WTC11 (cell line): Measurements from ENCODE around the gene MTM1. TPM values are rescaled to one million over a fixed set of nuclear protein-coding genes. Genes with fewer than 3 reads are reported as not detected.

Experiments used
- ATAC-seq: fragments of 200-7000 bp; cut with Tn5 transposase; 2 replicates; pipeline ENCODE4 v1.10.0; 2021; ENCODE audit warnings: mild to moderate bottlenecking, moderate library complexity
- CTCF ChIA-PET: fragments of 300-600 bp; sonication (Branson Sonifier 250); formaldehyde crosslinking; loops from one replicate; lab custom pipeline; 2021; ENCODE audit warnings: antibody characterized with exemption; lab: Charles Lee
- POLR2A ChIA-PET: fragments of 350-600 bp; sonication (Branson Sonifier 250); formaldehyde crosslinking; loops from one replicate; lab custom pipeline; 2021; ENCODE audit warnings: antibody characterized with exemption; lab: Charles Lee
- DNase-seq: peaks from one replicate; pipeline ENCODE4 v3.0.0; 2021; ENCODE audit warnings: low spot score
- H3K27ac Mint-ChIP-seq: 2 replicates; pipeline ENCODE4 v1.8.0; 2021; ENCODE audit warnings: mixed read lengths
- H3K27me3 Mint-ChIP-seq: 2 replicates; pipeline ENCODE4 v1.8.0; 2021; ENCODE audit warnings: low read depth, mild to moderate bottlenecking, moderate library complexity, mixed read lengths
- H3K36me3 Mint-ChIP-seq: 2 replicates; pipeline ENCODE4 v1.8.0; 2021; ENCODE audit warnings: mixed read lengths
- H3K4me1 Mint-ChIP-seq: 2 replicates; pipeline ENCODE4 v1.8.0; 2022; ENCODE audit warnings: mixed read lengths
- H3K4me3 Mint-ChIP-seq: 2 replicates; pipeline ENCODE4 v1.8.0; 2021; ENCODE audit warnings: mild to moderate bottlenecking, moderate library complexity, mixed read lengths
- H3K9me3 Mint-ChIP-seq: 2 replicates; pipeline ENCODE4 v1.8.0; 2021; ENCODE audit warnings: mixed read lengths
- ATF1 ChIP-seq: sonication (generic); formaldehyde crosslinking; IDR thresholded peaks from 2 replicates; pipeline ENCODE4 v1.8.1; 2023; ENCODE audit warnings: mild to moderate bottlenecking, moderate library complexity, missing genetic modification reagents
- CBFB ChIP-seq: sonication (generic); formaldehyde crosslinking; IDR thresholded peaks from 2 replicates; pipeline ENCODE4 v1.8.1; 2022; ENCODE audit warnings: mild to moderate bottlenecking, low read depth, missing genetic modification reagents
- CREB1 ChIP-seq: sonication (generic); formaldehyde crosslinking; IDR thresholded peaks from 2 replicates; pipeline ENCODE4 v1.8.0; 2023; ENCODE audit warnings: mild to moderate bottlenecking, missing genetic modification reagents
- FOXJ3 ChIP-seq: sonication (generic); formaldehyde crosslinking; IDR thresholded peaks from 2 replicates; pipeline ENCODE4 v1.9.0; 2021; ENCODE audit warnings: missing genetic modification reagents, mild to moderate bottlenecking, borderline replicate concordance
- FOXK1 ChIP-seq: sonication (generic); formaldehyde crosslinking; IDR thresholded peaks from 2 replicates; pipeline ENCODE4 v1.8.0; 2022; ENCODE audit warnings: mild to moderate bottlenecking, moderate library complexity, missing genetic modification reagents
- GRHL2 ChIP-seq: fragments of 250-450 bp; sonication (Bioruptor Pico); IDR thresholded peaks from 2 replicates; pipeline ENCODE4 v1.8.0; 2022; ENCODE audit warnings: mild to moderate bottlenecking, moderate library complexity; ENCODE audit not compliant: insufficient replicate concordance, severe bottlenecking
- GTF2I ChIP-seq: fragments of 250-450 bp; sonication (Bioruptor Pico); conservative IDR thresholded peaks from 2 replicates; pipeline ENCODE4 v1.4.0; 2021; ENCODE audit warnings: mild to moderate bottlenecking
- HMGA2 ChIP-seq: fragments of 250-450 bp; sonication (Bioruptor Pico); IDR thresholded peaks from 2 replicates; pipeline ENCODE4 v1.4.0; 2021; ENCODE audit warnings: mild to moderate bottlenecking, moderate library complexity
- KAT7 ChIP-seq: sonication (generic); formaldehyde crosslinking; IDR thresholded peaks from 2 replicates; pipeline ENCODE4 v1.8.1; 2023; ENCODE audit warnings: missing genetic modification reagents, mild to moderate bottlenecking, borderline replicate concordance
- SMAD3 ChIP-seq: sonication (generic); formaldehyde crosslinking; IDR thresholded peaks from 2 replicates; pipeline ENCODE4 v1.8.0; 2022; ENCODE audit warnings: missing genetic modification reagents, mild to moderate bottlenecking, borderline replicate concordance
- TP53 ChIP-seq: sonication (generic); formaldehyde crosslinking; IDR thresholded peaks from 2 replicates; pipeline ENCODE4 v1.8.1; 2023; ENCODE audit warnings: mild to moderate bottlenecking, missing genetic modification reagents
- ZNF121 ChIP-seq: sonication (generic); formaldehyde crosslinking; IDR thresholded peaks from 2 replicates; pipeline ENCODE4 v1.8.0; 2023; ENCODE audit warnings: missing genetic modification reagents
- total RNA-seq: library from RNA; stranded (reverse); gene quantifications from 3 replicates; pipeline ENCODE4 v1.2.3, GENCODE V29; 2021
- TF ChIP-seq, protein P1 (sequence below): fragments of 200-600 bp; IDR thresholded peaks from 2 replicates; pipeline ENCODE4 v1.8.0; 2022; ENCODE audit warnings: antibody characterized with exemption
- TF ChIP-seq, protein P2 (sequence below): sonication (generic); formaldehyde crosslinking; IDR thresholded peaks from 2 replicates; pipeline ENCODE4 v1.8.1; 2022; ENCODE audit warnings: low read depth, missing genetic modification reagents, borderline replicate concordance
- TF ChIP-seq, protein P3 (sequence below): sonication (generic); formaldehyde crosslinking; conservative IDR thresholded peaks from 2 replicates; pipeline ENCODE4 v1.8.1; 2023; ENCODE audit warnings: mild to moderate bottlenecking, low read depth, missing genetic modification reagents, moderate library complexity
- TF ChIP-seq, protein P4 (sequence below): sonication (generic); formaldehyde crosslinking; IDR thresholded peaks from 2 replicates; pipeline ENCODE4 v1.8.1; 2022; ENCODE audit warnings: mild to moderate bottlenecking, moderate library complexity, missing genetic modification reagents
- TF ChIP-seq, protein P5 (sequence below): sonication (generic); formaldehyde crosslinking; IDR thresholded peaks from 2 replicates; pipeline ENCODE4 v1.8.0; 2022; ENCODE audit warnings: missing genetic modification reagents
- TF ChIP-seq, protein P6 (sequence below): sonication (generic); formaldehyde crosslinking; conservative IDR thresholded peaks from 2 replicates; pipeline ENCODE4 v1.8.1; 2022; ENCODE audit warnings: mild to moderate bottlenecking, missing genetic modification reagents
- TF ChIP-seq, protein P7 (sequence below): sonication (generic); formaldehyde crosslinking; IDR thresholded peaks from 2 replicates; pipeline ENCODE4 v1.8.1; 2022; ENCODE audit warnings: mild to moderate bottlenecking, missing genetic modification reagents, moderate library complexity, borderline replicate concordance
- TF ChIP-seq, protein P8 (sequence below): sonication (generic); formaldehyde crosslinking; IDR thresholded peaks from 2 replicates; pipeline ENCODE4 v1.8.1; 2023; ENCODE audit warnings: mild to moderate bottlenecking, missing genetic modification reagents

Gene MTM1
- total RNA-seq, 1 experiment from 2014 or later: 10.4 TPM

DNA sequence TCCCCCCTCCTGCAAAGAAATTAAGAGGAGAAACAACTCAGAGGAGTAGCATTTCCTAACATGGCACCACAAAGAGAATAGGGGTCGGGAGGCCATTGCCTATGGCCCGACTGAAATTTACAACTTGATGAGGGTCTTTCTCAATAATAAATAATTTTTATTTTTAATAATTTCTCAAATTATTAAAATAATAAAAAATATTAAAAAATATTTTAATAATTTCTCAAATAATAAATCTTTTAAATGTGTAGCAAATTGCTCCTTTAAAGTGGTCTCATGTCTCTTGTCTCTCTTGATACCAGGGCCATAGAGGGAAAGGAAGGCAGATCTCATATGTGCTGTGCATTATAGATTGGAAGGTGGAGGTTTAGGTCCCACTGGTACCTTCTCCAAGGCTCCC, 75.5 kb downstream of the MTM1 start:
- no peaks in the 10 kb centered on the region; the same call in 1 of the 2 replicates for H3K4me1 Mint-ChIP-seq
- H3K27me3 Mint-ChIP-seq: no peaks in the 10 kb centered on the region
- POLR2A ChIA-PET: interaction anchor here (0.7 kb wide), 1 partner anchor 23 kb away, joined by 3 read pairs; no protein-coding TSS in a partner anchor

DNA sequence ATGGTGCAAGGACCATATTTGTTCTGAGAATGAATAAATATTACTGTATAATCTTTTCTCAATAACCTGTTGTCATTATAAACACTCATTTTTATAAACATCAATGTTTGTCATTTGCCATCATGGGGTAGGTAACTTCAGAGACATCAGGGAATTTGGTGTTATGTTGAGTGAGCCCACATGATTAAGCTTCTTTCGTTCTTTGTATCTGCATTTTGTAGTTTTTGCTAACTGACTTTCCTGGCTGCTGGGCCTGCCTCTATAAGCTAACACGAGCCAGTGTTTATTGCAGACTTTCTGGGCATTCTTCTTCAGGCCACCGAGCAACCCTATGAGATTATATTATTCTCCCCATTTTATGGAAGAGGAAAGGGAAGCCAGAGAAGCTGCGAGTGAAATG, 76.0 kb downstream of the MTM1 start:
- Mint-ChIP-seq H3K27ac (no peak overlapping the region), H3K36me3 (0 out of 2 replicates have a peak, but pooled peaks cover 4% of the 10 kb centered on the region), H3K9me3 (no peaks in the 10 kb centered on the region), H3K4me1 (no peaks in the 10 kb centered on the region; the same call in 1 of the 2 replicates), H3K27me3 (no peaks in the 10 kb centered on the region), H3K4me3 (no peak overlapping the region)
- DNase-seq: no peak
- no peak for ATAC-seq
- ChIA-PET CTCF (no interaction called here), POLR2A (interaction anchor here (0.7 kb wide), 1 partner anchor 24 kb away, joined by 3 read pairs; no protein-coding TSS in a partner anchor)
- TF ChIP-seq, protein P1, sequence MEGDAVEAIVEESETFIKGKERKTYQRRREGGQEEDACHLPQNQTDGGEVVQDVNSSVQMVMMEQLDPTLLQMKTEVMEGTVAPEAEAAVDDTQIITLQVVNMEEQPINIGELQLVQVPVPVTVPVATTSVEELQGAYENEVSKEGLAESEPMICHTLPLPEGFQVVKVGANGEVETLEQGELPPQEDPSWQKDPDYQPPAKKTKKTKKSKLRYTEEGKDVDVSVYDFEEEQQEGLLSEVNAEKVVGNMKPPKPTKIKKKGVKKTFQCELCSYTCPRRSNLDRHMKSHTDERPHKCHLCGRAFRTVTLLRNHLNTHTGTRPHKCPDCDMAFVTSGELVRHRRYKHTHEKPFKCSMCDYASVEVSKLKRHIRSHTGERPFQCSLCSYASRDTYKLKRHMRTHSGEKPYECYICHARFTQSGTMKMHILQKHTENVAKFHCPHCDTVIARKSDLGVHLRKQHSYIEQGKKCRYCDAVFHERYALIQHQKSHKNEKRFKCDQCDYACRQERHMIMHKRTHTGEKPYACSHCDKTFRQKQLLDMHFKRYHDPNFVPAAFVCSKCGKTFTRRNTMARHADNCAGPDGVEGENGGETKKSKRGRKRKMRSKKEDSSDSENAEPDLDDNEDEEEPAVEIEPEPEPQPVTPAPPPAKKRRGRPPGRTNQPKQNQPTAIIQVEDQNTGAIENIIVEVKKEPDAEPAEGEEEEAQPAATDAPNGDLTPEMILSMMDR: no peak
- TF ChIP-seq KAT7: no peak
- TF ChIP-seq GTF2I (CRISPR knock-in tag): no peak
- TF ChIP-seq CBFB (CRISPR knock-in tag): no peak
- TF ChIP-seq ATF1: no peak
- TF ChIP-seq, protein P2, sequence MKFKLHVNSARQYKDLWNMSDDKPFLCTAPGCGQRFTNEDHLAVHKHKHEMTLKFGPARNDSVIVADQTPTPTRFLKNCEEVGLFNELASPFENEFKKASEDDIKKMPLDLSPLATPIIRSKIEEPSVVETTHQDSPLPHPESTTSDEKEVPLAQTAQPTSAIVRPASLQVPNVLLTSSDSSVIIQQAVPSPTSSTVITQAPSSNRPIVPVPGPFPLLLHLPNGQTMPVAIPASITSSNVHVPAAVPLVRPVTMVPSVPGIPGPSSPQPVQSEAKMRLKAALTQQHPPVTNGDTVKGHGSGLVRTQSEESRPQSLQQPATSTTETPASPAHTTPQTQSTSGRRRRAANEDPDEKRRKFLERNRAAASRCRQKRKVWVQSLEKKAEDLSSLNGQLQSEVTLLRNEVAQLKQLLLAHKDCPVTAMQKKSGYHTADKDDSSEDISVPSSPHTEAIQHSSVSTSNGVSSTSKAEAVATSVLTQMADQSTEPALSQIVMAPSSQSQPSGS (CRISPR knock-in tag): no peak
- no peak for TF ChIP-seq TP53 (CRISPR knock-in tag)
- TF ChIP-seq SMAD3 (CRISPR knock-in tag): no peak
- no peak for TF ChIP-seq FOXK1 (CRISPR knock-in tag)
- TF ChIP-seq, protein P3, sequence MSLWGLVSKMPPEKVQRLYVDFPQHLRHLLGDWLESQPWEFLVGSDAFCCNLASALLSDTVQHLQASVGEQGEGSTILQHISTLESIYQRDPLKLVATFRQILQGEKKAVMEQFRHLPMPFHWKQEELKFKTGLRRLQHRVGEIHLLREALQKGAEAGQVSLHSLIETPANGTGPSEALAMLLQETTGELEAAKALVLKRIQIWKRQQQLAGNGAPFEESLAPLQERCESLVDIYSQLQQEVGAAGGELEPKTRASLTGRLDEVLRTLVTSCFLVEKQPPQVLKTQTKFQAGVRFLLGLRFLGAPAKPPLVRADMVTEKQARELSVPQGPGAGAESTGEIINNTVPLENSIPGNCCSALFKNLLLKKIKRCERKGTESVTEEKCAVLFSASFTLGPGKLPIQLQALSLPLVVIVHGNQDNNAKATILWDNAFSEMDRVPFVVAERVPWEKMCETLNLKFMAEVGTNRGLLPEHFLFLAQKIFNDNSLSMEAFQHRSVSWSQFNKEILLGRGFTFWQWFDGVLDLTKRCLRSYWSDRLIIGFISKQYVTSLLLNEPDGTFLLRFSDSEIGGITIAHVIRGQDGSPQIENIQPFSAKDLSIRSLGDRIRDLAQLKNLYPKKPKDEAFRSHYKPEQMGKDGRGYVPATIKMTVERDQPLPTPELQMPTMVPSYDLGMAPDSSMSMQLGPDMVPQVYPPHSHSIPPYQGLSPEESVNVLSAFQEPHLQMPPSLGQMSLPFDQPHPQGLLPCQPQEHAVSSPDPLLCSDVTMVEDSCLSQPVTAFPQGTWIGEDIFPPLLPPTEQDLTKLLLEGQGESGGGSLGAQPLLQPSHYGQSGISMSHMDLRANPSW (CRISPR knock-in tag): no peak
- no peak for TF ChIP-seq ZNF121 (CRISPR knock-in tag)
- no peak for TF ChIP-seq FOXJ3 (CRISPR knock-in tag)
- TF ChIP-seq, protein P4, sequence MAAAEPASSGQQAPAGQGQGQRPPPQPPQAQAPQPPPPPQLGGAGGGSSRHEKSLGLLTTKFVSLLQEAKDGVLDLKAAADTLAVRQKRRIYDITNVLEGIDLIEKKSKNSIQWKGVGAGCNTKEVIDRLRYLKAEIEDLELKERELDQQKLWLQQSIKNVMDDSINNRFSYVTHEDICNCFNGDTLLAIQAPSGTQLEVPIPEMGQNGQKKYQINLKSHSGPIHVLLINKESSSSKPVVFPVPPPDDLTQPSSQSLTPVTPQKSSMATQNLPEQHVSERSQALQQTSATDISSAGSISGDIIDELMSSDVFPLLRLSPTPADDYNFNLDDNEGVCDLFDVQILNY (CRISPR knock-in tag): no peak

More for the DNA sequence above, 75.5 kb downstream of the MTM1 start:
- H3K27ac Mint-ChIP-seq: no peak overlapping the region
- DNase-seq: no peak
- TF ChIP-seq GRHL2 (CRISPR knock-in tag): no peak
- TF ChIP-seq, protein P5, sequence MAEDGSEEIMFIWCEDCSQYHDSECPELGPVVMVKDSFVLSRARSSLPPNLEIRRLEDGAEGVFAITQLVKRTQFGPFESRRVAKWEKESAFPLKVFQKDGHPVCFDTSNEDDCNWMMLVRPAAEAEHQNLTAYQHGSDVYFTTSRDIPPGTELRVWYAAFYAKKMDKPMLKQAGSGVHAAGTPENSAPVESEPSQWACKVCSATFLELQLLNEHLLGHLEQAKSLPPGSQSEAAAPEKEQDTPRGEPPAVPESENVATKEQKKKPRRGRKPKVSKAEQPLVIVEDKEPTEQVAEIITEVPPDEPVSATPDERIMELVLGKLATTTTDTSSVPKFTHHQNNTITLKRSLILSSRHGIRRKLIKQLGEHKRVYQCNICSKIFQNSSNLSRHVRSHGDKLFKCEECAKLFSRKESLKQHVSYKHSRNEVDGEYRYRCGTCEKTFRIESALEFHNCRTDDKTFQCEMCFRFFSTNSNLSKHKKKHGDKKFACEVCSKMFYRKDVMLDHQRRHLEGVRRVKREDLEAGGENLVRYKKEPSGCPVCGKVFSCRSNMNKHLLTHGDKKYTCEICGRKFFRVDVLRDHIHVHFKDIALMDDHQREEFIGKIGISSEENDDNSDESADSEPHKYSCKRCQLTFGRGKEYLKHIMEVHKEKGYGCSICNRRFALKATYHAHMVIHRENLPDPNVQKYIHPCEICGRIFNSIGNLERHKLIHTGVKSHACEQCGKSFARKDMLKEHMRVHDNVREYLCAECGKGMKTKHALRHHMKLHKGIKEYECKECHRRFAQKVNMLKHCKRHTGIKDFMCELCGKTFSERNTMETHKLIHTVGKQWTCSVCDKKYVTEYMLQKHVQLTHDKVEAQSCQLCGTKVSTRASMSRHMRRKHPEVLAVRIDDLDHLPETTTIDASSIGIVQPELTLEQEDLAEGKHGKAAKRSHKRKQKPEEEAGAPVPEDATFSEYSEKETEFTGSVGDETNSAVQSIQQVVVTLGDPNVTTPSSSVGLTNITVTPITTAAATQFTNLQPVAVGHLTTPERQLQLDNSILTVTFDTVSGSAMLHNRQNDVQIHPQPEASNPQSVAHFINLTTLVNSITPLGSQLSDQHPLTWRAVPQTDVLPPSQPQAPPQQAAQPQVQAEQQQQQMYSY (CRISPR knock-in tag): no peak
- TF ChIP-seq, protein P6, sequence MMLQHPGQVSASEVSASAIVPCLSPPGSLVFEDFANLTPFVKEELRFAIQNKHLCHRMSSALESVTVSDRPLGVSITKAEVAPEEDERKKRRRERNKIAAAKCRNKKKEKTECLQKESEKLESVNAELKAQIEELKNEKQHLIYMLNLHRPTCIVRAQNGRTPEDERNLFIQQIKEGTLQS (CRISPR knock-in tag): no peak
- TF ChIP-seq HMGA2 (CRISPR knock-in tag): peak; percentile 96
- TF ChIP-seq, protein P7, sequence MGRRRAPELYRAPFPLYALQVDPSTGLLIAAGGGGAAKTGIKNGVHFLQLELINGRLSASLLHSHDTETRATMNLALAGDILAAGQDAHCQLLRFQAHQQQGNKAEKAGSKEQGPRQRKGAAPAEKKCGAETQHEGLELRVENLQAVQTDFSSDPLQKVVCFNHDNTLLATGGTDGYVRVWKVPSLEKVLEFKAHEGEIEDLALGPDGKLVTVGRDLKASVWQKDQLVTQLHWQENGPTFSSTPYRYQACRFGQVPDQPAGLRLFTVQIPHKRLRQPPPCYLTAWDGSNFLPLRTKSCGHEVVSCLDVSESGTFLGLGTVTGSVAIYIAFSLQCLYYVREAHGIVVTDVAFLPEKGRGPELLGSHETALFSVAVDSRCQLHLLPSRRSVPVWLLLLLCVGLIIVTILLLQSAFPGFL (CRISPR knock-in tag): no peak
- TF ChIP-seq, protein P8, sequence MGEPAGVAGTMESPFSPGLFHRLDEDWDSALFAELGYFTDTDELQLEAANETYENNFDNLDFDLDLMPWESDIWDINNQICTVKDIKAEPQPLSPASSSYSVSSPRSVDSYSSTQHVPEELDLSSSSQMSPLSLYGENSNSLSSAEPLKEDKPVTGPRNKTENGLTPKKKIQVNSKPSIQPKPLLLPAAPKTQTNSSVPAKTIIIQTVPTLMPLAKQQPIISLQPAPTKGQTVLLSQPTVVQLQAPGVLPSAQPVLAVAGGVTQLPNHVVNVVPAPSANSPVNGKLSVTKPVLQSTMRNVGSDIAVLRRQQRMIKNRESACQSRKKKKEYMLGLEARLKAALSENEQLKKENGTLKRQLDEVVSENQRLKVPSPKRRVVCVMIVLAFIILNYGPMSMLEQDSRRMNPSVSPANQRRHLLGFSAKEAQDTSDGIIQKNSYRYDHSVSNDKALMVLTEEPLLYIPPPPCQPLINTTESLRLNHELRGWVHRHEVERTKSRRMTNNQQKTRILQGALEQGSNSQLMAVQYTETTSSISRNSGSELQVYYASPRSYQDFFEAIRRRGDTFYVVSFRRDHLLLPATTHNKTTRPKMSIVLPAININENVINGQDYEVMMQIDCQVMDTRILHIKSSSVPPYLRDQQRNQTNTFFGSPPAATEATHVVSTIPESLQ (CRISPR knock-in tag): no peak
- TF ChIP-seq CREB1: no peak
- TF ChIP-seq, all 79 proteins: peak for 1
- Mint-ChIP-seq H3K36me3 (0 out of 2 replicates have a peak, but pooled peaks cover 4% of the 10 kb centered on the region), H3K9me3 (no peaks in the 10 kb centered on the region), H3K4me3 (no peak overlapping the region)
- no peak for ATAC-seq
- CTCF ChIA-PET: no interaction called here
